Activated CD8-positive, alpha-beta memory T cell treated with anti-CD3 and anti-CD28 coated beads, Interleukin-2, amount 10 ng/mL, durations not matched to agents 7 days and 5 days (primary cell): Measurements from ENCODE around the gene SSUH2. TPM values are rescaled to one million over a fixed set of nuclear protein-coding genes. Genes with fewer than 3 reads are reported as not detected.

Source experiments
- ATAC-seq: fragments of 150-1000 bp; cut with Tn5 transposase; one replicate; pipeline ENCODE4 v1.10.0; 2021; ENCODE audit warnings: moderate library complexity
- CTCF ChIA-PET: fragments of 350-600 bp; sonication (Branson Sonifier 250); formaldehyde crosslinking; loops from one replicate; lab custom pipeline; 2021; ENCODE audit warnings: antibody characterized with exemption; lab: Charles Lee
- DNase-seq: peaks from one replicate; pipeline ENCODE4 v3.0.0-alpha.2; 2020
- H3K27ac Mint-ChIP-seq: one replicate; pipeline ENCODE4 v1.8.0; 2021; ENCODE audit warnings: mild to moderate bottlenecking, mixed read lengths
- H3K27me3 Mint-ChIP-seq: one replicate; pipeline ENCODE4 v1.8.0; 2021; ENCODE audit warnings: mixed read lengths
- H3K36me3 Mint-ChIP-seq: one replicate; pipeline ENCODE4 v1.8.0; 2021; ENCODE audit warnings: mild to moderate bottlenecking, mixed read lengths
- H3K4me1 Mint-ChIP-seq: one replicate; pipeline ENCODE4 v1.8.0; 2021; ENCODE audit warnings: mixed read lengths
- H3K4me3 Mint-ChIP-seq: one replicate; pipeline ENCODE4 v1.8.0; 2021; ENCODE audit warnings: mild to moderate bottlenecking, moderate library complexity, mixed read lengths
- H3K9me3 Mint-ChIP-seq: one replicate; pipeline ENCODE4 v1.8.0; 2022; ENCODE audit warnings: low read depth, mixed read lengths
- total RNA-seq, 2 experiments: library from RNA; stranded (reverse); gene quantifications; one replicate each; pipeline ENCODE4 v1.2.3, GENCODE V29; 2021

SSUH2 gene
- total RNA-seq, 2 experiments from 2014 or later, result 0.09 TPM; not detected in 1

- no peaks in the 10 kb centered on the region for H3K9me3 Mint-ChIP-seq
- peaks cover 13% of the 10 kb centered on the region for H3K27me3 Mint-ChIP-seq
- CTCF ChIA-PET, result no interaction called here
- H3K27ac Mint-ChIP-seq, result no peak overlapping the region
- no peaks in the 10 kb centered on the region for H3K4me1 Mint-ChIP-seq
- ATAC-seq, result no peak
- H3K4me3 Mint-ChIP-seq, result no peak overlapping the region
- no peak for DNase-seq
- no peaks in the 10 kb centered on the region for H3K36me3 Mint-ChIP-seq
These were observed 23.6 kb upstream of the SSUH2 start for GRCh38 chr3:8668216-8668615.

GRCh38 chr3:8667463-8668091 lies 23.0 kb upstream of the SSUH2 start:
- Mint-ChIP-seq H3K27me3 (peaks cover 13% of the 10 kb centered on the region), H3K4me3 (no peak overlapping the region), H3K27ac (no peak overlapping the region), H3K4me1 (no peaks in the 10 kb centered on the region), H3K36me3 (no peaks in the 10 kb centered on the region), H3K9me3 (no peaks in the 10 kb centered on the region)
- no peak for DNase-seq
- no peak for ATAC-seq
- CTCF ChIA-PET, result no interaction called here

- CTCF ChIA-PET, result no interaction called here
- Mint-ChIP-seq H3K36me3 (no peaks in the 10 kb centered on the region), H3K27ac (no peak overlapping the region), H3K4me3 (no peak overlapping the region), H3K27me3 (peaks cover 13% of the 10 kb centered on the region), H3K4me1 (no peaks in the 10 kb centered on the region), H3K9me3 (no peaks in the 10 kb centered on the region)
- DNase-seq, result no peak
- ATAC-seq, result no peak
These were observed 20.9 kb upstream of the SSUH2 start for GRCh38 chr3:8665407-8665896.

- Mint-ChIP-seq H3K36me3 (no peaks in the 10 kb centered on the region), H3K27ac (no peak overlapping the region), H3K4me1 (no peaks in the 10 kb centered on the region), H3K27me3 (peaks cover 15% of the 10 kb centered on the region), H3K4me3 (no peak overlapping the region), H3K9me3 (no peaks in the 10 kb centered on the region)
- peak; percentile 55 for DNase-seq
- ATAC-seq, result no peak
- CTCF ChIA-PET, result interaction anchor here (0.6 to 3.0 kb wide), 5 partner anchors 12 to 489 kb away, joined by 3 to 10 read pairs (median 3); partner anchors contain the start of gene OXTR
These were observed 18.8 kb upstream of the SSUH2 start for GRCh38 chr3:8663177-8664061.

GRCh38 chr3:8662594-8662993 lies 18.0 kb upstream of the SSUH2 start:
- Mint-ChIP-seq H3K9me3 (no peaks in the 10 kb centered on the region), H3K27me3 (peaks cover 13% of the 10 kb centered on the region), H3K4me1 (no peaks in the 10 kb centered on the region), H3K27ac (no peak overlapping the region), H3K4me3 (no peak overlapping the region), H3K36me3 (no peaks in the 10 kb centered on the region)
- ATAC-seq (no peak), DNase-seq (no peak)
- CTCF ChIA-PET, result interaction anchor here (1.5 to 3.0 kb wide), 2 partner anchors 13 to 107 kb away, joined by 3 to 10 read pairs; partner anchors contain the start of gene OXTR

GRCh38 chr3:8660175-8661118 lies 15.8 kb upstream of the SSUH2 start:
- Mint-ChIP-seq H3K27ac (no peak overlapping the region), H3K36me3 (no peaks in the 10 kb centered on the region), H3K4me1 (no peaks in the 10 kb centered on the region), H3K27me3 (peaks cover 17% of the 10 kb centered on the region), H3K4me3 (no peak overlapping the region), H3K9me3 (no peaks in the 10 kb centered on the region)
- CTCF ChIA-PET, result no interaction called here
- no peak for DNase-seq
- no peak for ATAC-seq

- Mint-ChIP-seq H3K4me3 (no peak overlapping the region), H3K27me3 (peaks cover 10% of the 10 kb centered on the region), H3K27ac (no peak overlapping the region), H3K9me3 (no peaks in the 10 kb centered on the region), H3K36me3 (no peaks in the 10 kb centered on the region), H3K4me1 (no peaks in the 10 kb centered on the region)
- CTCF ChIA-PET, result no interaction called here
- DNase-seq, result no peak
- no peak for ATAC-seq
These were observed 14.6 kb upstream of the SSUH2 start for GRCh38 chr3:8659242-8659641.

- no peak for ATAC-seq
- CTCF ChIA-PET, result no interaction called here
- H3K4me3 Mint-ChIP-seq, result no peak overlapping the region
- DNase-seq, result no peak
- H3K27me3 Mint-ChIP-seq, result peaks cover 10% of the 10 kb centered on the region
- H3K27ac Mint-ChIP-seq, result no peak overlapping the region
- no peaks in the 10 kb centered on the region for H3K9me3 Mint-ChIP-seq
- no peaks in the 10 kb centered on the region for H3K4me1 Mint-ChIP-seq
- no peaks in the 10 kb centered on the region for H3K36me3 Mint-ChIP-seq
These were observed 14.0 kb upstream of the SSUH2 start for GRCh38 chr3:8658306-8659212.

- no peak overlapping the region for H3K27ac Mint-ChIP-seq
- H3K4me1 Mint-ChIP-seq, result no peaks in the 10 kb centered on the region
- ATAC-seq (no peak), DNase-seq (no peak)
- H3K4me3 Mint-ChIP-seq, result no peak overlapping the region
- CTCF ChIA-PET, result no interaction called here
- H3K9me3 Mint-ChIP-seq, result no peaks in the 10 kb centered on the region
- peaks cover 10% of the 10 kb centered on the region for H3K27me3 Mint-ChIP-seq
- H3K36me3 Mint-ChIP-seq, result no peaks in the 10 kb centered on the region
These were observed 13.3 kb upstream of the SSUH2 start for GRCh38 chr3:8657804-8658305.

- H3K36me3 Mint-ChIP-seq, result no peaks in the 10 kb centered on the region
- H3K4me1 Mint-ChIP-seq, result no peaks in the 10 kb centered on the region
- CTCF ChIA-PET, result no interaction called here
- no peaks in the 10 kb centered on the region for H3K9me3 Mint-ChIP-seq
- no peak for DNase-seq
- H3K27ac Mint-ChIP-seq, result no peak overlapping the region
- no peak for ATAC-seq
- H3K27me3 Mint-ChIP-seq, result peaks cover 10% of the 10 kb centered on the region
- no peak overlapping the region for H3K4me3 Mint-ChIP-seq
These were observed 11.6 kb upstream of the SSUH2 start for GRCh38 chr3:8656240-8656639.

GRCh38 chr3:8655387-8655835 lies 10.8 kb upstream of the SSUH2 start:
- no peak for DNase-seq
- H3K9me3 Mint-ChIP-seq, result no peaks in the 10 kb centered on the region
- H3K36me3 Mint-ChIP-seq, result no peaks in the 10 kb centered on the region
- H3K27ac Mint-ChIP-seq, result no peak overlapping the region
- H3K27me3 Mint-ChIP-seq, result peaks cover 10% of the 10 kb centered on the region
- CTCF ChIA-PET, result no interaction called here
- no peaks in the 10 kb centered on the region for H3K4me1 Mint-ChIP-seq
- no peak for ATAC-seq
- H3K4me3 Mint-ChIP-seq, result no peak overlapping the region
